ENCODE results near the gene FSIP1. TPM values are rescaled to one million over a fixed set of nuclear protein-coding genes. Genes with fewer than 3 reads are reported as not detected.
"Not testable (repeated sequence)": the region's sequence is repeated elsewhere in the genome, so short reads cannot be mapped to it uniquely, and the experiment has no call there.

Gene FSIP1
- 0.38 and 1.1 TPM in 2 replicates for total RNA-seq (2014; rRNA removed)
- 1.5 TPM for polyA plus RNA-seq (2012)

- DNase-seq (ENCODE audit: low read depth) = peak; percentile 96
Observed at GRCh38 chr15:39782441-39783138, at the start of gene FSIP1. Gene FSIP1, minus strand, starts transcription at chr15:39782841. Its CDS starts 6,317 bp downstream, at chr15:39776524.

- DNase-seq (ENCODE audit: low read depth) = no peak
Observed at GRCh38 chr15:39830166-39830565, 47.5 kb upstream of the FSIP1 start.

DNA sequence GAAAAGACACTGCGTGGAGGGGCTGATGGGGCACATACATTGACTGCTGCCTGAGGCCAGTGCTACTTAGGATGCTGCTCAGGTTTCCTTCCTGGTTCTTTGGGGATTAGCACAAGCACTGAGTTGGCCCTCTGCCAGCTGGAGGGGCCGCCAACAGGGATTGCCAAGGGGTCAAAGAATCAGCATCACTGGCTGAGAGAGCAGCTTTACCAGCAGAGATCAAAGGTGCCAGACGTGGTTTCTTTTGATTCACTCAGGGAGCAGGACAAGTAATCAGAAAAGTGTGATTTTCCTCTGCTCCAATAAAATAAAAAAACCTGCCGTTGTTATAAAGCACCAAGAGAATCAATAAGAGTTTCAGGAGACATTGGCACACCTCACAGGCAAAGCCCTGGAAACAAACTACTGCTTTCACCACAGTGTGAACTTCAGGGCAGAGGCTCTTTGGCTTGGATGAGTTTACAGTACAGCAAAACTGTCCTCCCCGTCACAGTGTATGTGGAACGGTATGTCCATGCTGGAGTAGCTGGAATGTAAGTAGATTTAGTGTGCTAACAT lies 45.8 kb upstream of the FSIP1 start:
- DNase-seq (ENCODE audit: low read depth) = peak; percentile 69

- DNase-seq (ENCODE audit: low read depth) = no peak
Observed at GRCh38 chr15:39826975-39827374, 44.3 kb upstream of the FSIP1 start.

- no peak for DNase-seq (ENCODE audit: low read depth)
Observed at GRCh38 chr15:39823634-39824033, 41.0 kb upstream of the FSIP1 start.

DNA sequence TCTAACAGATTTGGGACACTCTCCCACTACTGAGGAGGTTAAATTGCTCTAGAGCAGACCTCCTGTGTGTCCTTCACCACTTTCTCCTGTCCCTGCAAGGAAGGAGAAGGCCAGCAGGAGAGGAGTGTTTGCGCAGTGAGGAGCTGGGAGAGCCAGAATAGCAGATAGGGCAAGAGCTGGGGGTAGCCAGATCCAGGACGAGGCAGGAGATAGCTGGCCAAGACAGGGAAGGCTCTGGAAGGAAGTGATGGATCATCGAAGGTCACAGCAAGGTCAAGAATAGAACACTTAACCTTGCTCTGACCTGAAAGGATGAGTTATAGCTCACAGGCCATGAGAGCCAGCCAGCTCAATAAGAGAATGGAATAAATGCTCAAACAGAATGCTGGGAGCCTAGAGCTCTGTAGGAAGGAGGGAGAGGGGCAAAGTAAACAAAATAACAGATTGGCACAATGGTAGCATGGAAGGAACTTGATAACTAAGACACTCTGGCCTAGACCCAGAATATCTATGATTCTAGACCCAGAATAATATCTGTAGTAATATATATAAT lies 37.5 kb upstream of the FSIP1 start:
- no peak for DNase-seq (ENCODE audit: low read depth)

DNA sequence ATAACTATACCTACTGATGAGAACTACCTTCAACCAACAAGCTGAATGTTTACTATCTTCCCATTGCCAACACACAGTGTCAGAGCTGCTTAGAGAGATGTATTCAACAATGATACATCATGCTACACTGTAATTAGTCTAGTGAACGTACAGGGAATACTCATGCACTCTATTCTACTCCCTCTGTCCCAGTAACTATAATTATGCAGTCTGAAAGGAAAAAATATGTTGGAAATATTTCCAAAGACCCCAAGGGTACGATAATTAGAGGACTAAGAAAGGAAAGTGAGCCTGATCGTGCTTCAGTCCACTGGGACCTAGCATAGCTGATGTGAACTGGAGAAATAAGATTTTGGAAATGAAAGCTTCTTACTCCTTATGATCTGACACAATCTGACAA lies 36.9 kb upstream of the FSIP1 start:
- DNase-seq (ENCODE audit: low read depth) = no peak

- no peak for DNase-seq (ENCODE audit: low read depth)
Observed at GRCh38 chr15:39817892-39818291, 35.3 kb upstream of the FSIP1 start.

- no peak for DNase-seq (ENCODE audit: low read depth)
Observed at GRCh38 chr15:39814489-39814888, 31.8 kb upstream of the FSIP1 start.

GRCh38 chr15:39812651-39813050 lies 30.0 kb upstream of the FSIP1 start:
- DNase-seq (ENCODE audit: low read depth) = not testable (repeated sequence)

GRCh38 chr15:39808909-39809308 lies 26.3 kb upstream of the FSIP1 start:
- no peak for DNase-seq (ENCODE audit: low read depth)

GRCh38 chr15:39807791-39808190 lies 25.1 kb upstream of the FSIP1 start:
- DNase-seq (ENCODE audit: low read depth) = no peak

GRCh38 chr15:39804026-39804425 lies 21.4 kb upstream of the FSIP1 start:
- no peak for DNase-seq (ENCODE audit: low read depth)

GRCh38 chr15:39803016-39803415 lies 20.4 kb upstream of the FSIP1 start:
- no peak for DNase-seq (ENCODE audit: low read depth)

GRCh38 chr15:39801641-39802309 lies 19.1 kb upstream of the FSIP1 start:
- DNase-seq (ENCODE audit: low read depth) = no peak

- no peak for DNase-seq (ENCODE audit: low read depth)
Observed at GRCh38 chr15:39799552-39800011, 16.9 kb upstream of the FSIP1 start.

DNA sequence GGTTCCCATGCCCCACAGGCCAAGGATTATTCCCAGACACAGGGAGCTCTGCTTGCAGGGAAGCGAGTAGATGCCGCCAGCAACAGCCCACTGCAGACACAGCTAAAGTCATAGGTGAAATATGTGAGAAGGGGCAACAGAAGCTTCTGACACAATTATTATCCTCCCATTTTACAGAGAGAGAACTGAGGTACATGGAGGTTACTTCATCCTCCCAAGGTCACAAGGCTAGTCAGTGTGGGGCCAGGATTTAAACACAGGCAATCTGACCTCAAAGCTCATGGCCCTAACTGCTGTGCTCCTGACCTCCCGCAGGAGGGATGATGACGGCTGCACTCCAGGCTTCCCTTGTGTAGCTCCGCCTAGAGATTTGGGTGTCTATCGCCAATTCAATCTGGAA lies 15.7 kb upstream of the FSIP1 start:
- DNase-seq (ENCODE audit: low read depth) = no peak

GRCh38 chr15:39797407-39797806 lies 14.8 kb upstream of the FSIP1 start:
- DNase-seq (ENCODE audit: low read depth) = no peak

GRCh38 chr15:39796601-39797000 lies 14.0 kb upstream of the FSIP1 start:
- no peak for DNase-seq (ENCODE audit: low read depth)

DNA sequence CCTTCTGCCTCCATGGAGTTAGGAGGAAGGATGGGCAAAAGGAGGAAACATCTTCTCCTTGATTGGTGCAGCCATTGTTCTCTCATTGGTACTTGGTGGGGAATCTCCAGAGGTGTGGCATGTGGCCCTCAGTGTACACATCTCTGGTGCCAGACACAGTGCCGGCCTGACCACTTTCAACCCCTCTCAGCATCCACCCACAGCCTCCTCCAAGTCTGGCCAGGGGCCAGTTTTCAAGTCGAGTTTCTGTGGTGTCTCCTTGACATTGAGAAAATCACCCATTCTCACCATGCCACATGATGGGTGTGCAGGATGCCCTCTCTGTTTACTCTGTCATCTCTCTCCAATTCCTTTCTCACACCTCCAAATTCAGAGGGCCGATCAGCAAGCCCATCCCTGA lies 12.8 kb upstream of the FSIP1 start:
- DNase-seq (ENCODE audit: low read depth) = no peak

- no peak for DNase-seq (ENCODE audit: low read depth)
Observed at GRCh38 chr15:39794954-39795353, 12.3 kb upstream of the FSIP1 start.

- DNase-seq (ENCODE audit: low read depth) = no peak
Observed at GRCh38 chr15:39793923-39794322, 11.3 kb upstream of the FSIP1 start.

Measured in LHCN-M2 (cell line).